ENCODE data around the gene TAF4. TPM values are rescaled to one million over a fixed set of nuclear protein-coding genes. Genes with fewer than 3 reads are reported as not detected.
"Not testable (repeated sequence)": the region's sequence is repeated elsewhere in the genome, so short reads cannot be mapped to it uniquely, and the experiment has no call there.

TAF4 gene
- total RNA-seq, 1 donor from 2014 or later: 166 TPM

GRCh38 chr20:61988665-61989064 lies 77.0 kb downstream of the TAF4 start:
- Histone ChIP-seq H3K4me3 (no peak overlapping the region), H3K4me1 (no peaks in the 10 kb centered on the region), H3K9me3 (peaks cover 0 to 20% of the 10 kb centered on the region in 2 donors), H3K36me3 (peaks cover 55 to 69% of the 10 kb centered on the region in 2 donors), H3K27me3 (no peaks in the 10 kb centered on the region), H3K27ac (no peak overlapping the region)
- TF ChIP-seq CTCF (IDR thresholded peaks at IDR 0.05): no peak
- no peak for DNase-seq (ENCODE audit: low spot score in 2 of 2)
- intact Hi-C loops (cut with DNase I): no loop called here

- DNase-seq (ENCODE audit: low spot score in 2 of 2): no peak
- no peak for TF ChIP-seq CTCF (IDR thresholded peaks at IDR 0.05)
- Histone ChIP-seq H3K27ac (no peak overlapping the region), H3K4me1 (no peaks in the 10 kb centered on the region), H3K4me3 (no peak overlapping the region), H3K36me3 (peaks cover 38 to 60% of the 10 kb centered on the region in 2 donors), H3K27me3 (no peaks in the 10 kb centered on the region), H3K9me3 (peaks cover 0 to 10% of the 10 kb centered on the region in 2 donors)
- intact Hi-C loops (cut with DNase I): no loop called here
Observed at GRCh38 chr20:61986762-61987321, 78.8 kb downstream of the TAF4 start.

GRCh38 chr20:61985096-61985495 lies 80.6 kb downstream of the TAF4 start:
- no peak for DNase-seq (ENCODE audit: low spot score in 2 of 2)
- peaks cover 21 to 51% of the 10 kb centered on the region in 2 donors for H3K36me3 ChIP-seq
- H3K9me3 ChIP-seq: no peaks in the 10 kb centered on the region
- H3K27ac ChIP-seq: no peak overlapping the region
- no peak for TF ChIP-seq CTCF (IDR thresholded peaks at IDR 0.05)
- H3K4me3 ChIP-seq: no peak overlapping the region
- no peaks in the 10 kb centered on the region for H3K27me3 ChIP-seq
- intact Hi-C loops (cut with DNase I): no loop called here
- H3K4me1 ChIP-seq: no peaks in the 10 kb centered on the region

- intact Hi-C loops (cut with DNase I); H3K9me3 ChIP-seq; DNase-seq (ENCODE audit: low spot score in 2 of 2); H3K4me3 ChIP-seq; H3K27ac ChIP-seq; H3K27me3 ChIP-seq; H3K4me1 ChIP-seq: not testable (repeated sequence)
- peaks cover 16 to 51% of the 10 kb centered on the region in 2 donors for H3K36me3 ChIP-seq
Observed at GRCh38 chr20:61984431-61984830, 81.2 kb downstream of the TAF4 start.

DNA sequence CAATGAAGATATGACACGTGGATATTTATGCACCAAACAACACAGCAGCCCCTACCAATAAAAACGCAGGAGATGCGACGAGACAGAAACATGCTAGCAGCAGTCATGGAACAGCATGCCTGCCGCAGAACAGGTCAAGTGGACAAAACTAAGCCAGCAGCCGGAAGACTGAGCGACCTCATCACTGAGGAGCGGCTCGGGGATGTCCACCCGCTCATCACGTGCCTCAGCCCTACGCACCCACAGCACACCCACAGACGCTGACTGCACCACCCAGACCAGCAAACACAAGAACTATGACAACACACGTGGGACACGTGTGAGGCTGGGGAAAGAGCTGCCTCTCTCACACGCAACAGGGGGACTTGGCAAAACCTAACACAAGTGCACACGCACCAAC lies 81.7 kb downstream of the TAF4 start:
- Histone ChIP-seq H3K4me3 (no peak overlapping the region), H3K27me3 (no peaks in the 10 kb centered on the region), H3K27ac (no peak overlapping the region), H3K36me3 (peaks cover 16 to 53% of the 10 kb centered on the region in 2 donors), H3K4me1 (no peaks in the 10 kb centered on the region), H3K9me3 (no peaks in the 10 kb centered on the region)
- no peak for DNase-seq (ENCODE audit: low spot score in 2 of 2)
- intact Hi-C loops (cut with DNase I): no loop called here
- no peak for TF ChIP-seq CTCF (IDR thresholded peaks at IDR 0.05)

DNA sequence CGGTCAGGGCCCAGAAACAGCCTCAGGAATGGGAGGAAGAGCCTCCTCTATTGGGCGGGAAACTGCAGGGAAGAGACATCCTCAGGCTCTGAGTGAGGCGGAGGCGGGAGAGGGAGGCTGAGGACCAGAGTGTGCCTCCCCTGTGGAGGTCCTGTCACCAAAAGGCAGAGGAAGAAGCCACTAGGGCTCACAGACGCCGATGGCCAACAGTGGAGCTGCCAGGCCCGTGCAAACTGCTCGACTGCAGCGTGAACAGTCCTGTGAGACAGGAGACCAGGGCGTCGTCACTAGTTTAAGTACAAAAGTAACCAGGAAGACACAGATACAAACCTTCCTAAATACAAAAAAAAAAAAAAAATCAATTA lies 82.7 kb downstream of the TAF4 start:
- intact Hi-C loops (cut with DNase I): no loop called here
- peaks cover 9 to 48% of the 10 kb centered on the region in 2 donors for H3K36me3 ChIP-seq
- no peaks in the 10 kb centered on the region for H3K9me3 ChIP-seq

More for the DNA sequence above, 82.7 kb downstream of the TAF4 start:
- H3K27ac ChIP-seq: no peak overlapping the region
- DNase-seq (ENCODE audit: low spot score in 2 of 2): no peak
- H3K4me3 ChIP-seq: no peak overlapping the region
- H3K27me3 ChIP-seq: no peaks in the 10 kb centered on the region
- TF ChIP-seq CTCF (IDR thresholded peaks at IDR 0.05): no peak
- no peaks in the 10 kb centered on the region for H3K4me1 ChIP-seq

All from ascending aorta (tissue), 2 donors.